ENCODE measurements around the gene ZDHHC12. TPM values are rescaled to one million over a fixed set of nuclear protein-coding genes. Genes with fewer than 3 reads are reported as not detected.

The ZDHHC12 gene
- total RNA-seq, 2 experiments from 2014 or later, result 45.3 to 49.5 TPM

GRCh38 chr9:128757602-128758001 is 33.7 kb upstream of the ZDHHC12 start:
- H3K36me3 Mint-ChIP-seq (ENCODE audit: low read depth), result no peaks in the 10 kb centered on the region
- CTCF ChIA-PET, result interaction anchor here (0.9 kb wide), 1 partner anchor 453 kb away, joined by 3 read pairs; no protein-coding TSS in a partner anchor
- peaks cover 3% of the 10 kb centered on the region for H3K4me1 Mint-ChIP-seq
- H3K27me3 Mint-ChIP-seq, result no peaks in the 10 kb centered on the region
- no peaks in the 10 kb centered on the region for H3K9me3 Mint-ChIP-seq (ENCODE audit: low read depth)
- POLR2A ChIA-PET, result no interaction called here
- H3K4me3 Mint-ChIP-seq, result no peak overlapping the region
- intact Hi-C loops (cut with DNase I, micrococcal nuclease), result no loop called here
- DNase-seq (no peak), ATAC-seq (no peak)
- H3K27ac Mint-ChIP-seq, result no peak overlapping the region

DNA sequence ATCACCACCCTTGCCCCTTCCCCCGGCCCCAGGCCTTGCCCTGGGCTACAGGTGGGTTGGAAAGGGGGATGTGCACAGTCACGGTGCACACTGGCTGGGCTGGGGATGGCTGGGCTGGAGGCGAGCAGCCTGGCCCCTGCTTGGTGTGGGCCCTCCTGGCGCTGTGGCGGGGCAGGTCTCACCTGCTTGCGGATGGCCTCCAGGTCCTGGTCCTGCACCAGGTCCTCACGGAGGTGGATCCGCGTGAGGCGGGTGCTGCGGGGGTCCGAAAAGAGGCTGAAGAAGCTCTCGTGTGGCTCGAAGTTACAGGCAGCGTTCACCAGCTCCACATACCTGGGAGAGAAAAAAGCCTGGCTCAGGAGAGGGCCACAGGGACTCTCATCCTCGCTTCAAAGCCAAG is 29.7 kb upstream of the ZDHHC12 start:
- ATAC-seq (no peak), DNase-seq (no peak)
- H3K9me3 Mint-ChIP-seq (ENCODE audit: low read depth), result no peaks in the 10 kb centered on the region
- CTCF ChIA-PET, result interaction anchor here (0.6 to 0.9 kb wide), 2 partner anchors 20 to 1016 kb away, joined by 4 read pairs; no protein-coding TSS in a partner anchor
- H3K4me3 Mint-ChIP-seq, result no peak overlapping the region
- no peaks in the 10 kb centered on the region for H3K36me3 Mint-ChIP-seq (ENCODE audit: low read depth)
- no peaks in the 10 kb centered on the region for H3K27me3 Mint-ChIP-seq
- POLR2A ChIA-PET, result no interaction called here
- no peak overlapping the region for H3K27ac Mint-ChIP-seq
- intact Hi-C loops (cut with DNase I, micrococcal nuclease), result no loop called here
- peaks cover 3% of the 10 kb centered on the region for H3K4me1 Mint-ChIP-seq

GRCh38 chr9:128750926-128751595 is 27.1 kb upstream of the ZDHHC12 start:
- H3K27ac Mint-ChIP-seq, result no peak overlapping the region
- no peaks in the 10 kb centered on the region for H3K9me3 Mint-ChIP-seq (ENCODE audit: low read depth)
- intact Hi-C loops (cut with DNase I, micrococcal nuclease), result no loop called here
- POLR2A ChIA-PET, result no interaction called here
- H3K36me3 Mint-ChIP-seq (ENCODE audit: low read depth), result no peaks in the 10 kb centered on the region
- no peak overlapping the region for H3K4me3 Mint-ChIP-seq
- no peaks in the 10 kb centered on the region for H3K27me3 Mint-ChIP-seq
- CTCF ChIA-PET, result interaction anchor here (0.6 kb wide), 1 partner anchor 634 kb away, joined by 3 read pairs; no protein-coding TSS in a partner anchor
- no peaks in the 10 kb centered on the region for H3K4me1 Mint-ChIP-seq
- DNase-seq (no peak), ATAC-seq (no peak)

DNA sequence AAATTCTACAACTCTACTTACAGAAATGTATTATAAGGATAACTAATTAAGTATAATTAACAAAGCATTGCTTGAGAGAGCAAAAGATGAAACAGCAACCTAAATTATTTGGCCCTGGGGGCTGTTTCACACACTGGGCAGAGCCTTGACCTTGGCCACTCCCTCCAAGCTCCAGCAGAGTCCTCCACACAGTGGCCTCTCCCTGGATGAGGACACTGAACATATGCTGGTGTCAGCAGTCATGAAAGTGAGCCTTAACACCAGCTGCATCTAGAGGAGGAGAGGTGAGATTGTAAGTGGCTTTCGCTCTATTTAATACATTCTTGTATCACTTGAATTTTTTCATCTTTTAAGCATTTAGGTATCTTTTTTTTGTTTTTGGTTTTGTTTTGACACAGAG is 23.3 kb upstream of the ZDHHC12 start:
- Mint-ChIP-seq H3K4me1 (no peaks in the 10 kb centered on the region), H3K27ac (no peak overlapping the region), H3K4me3 (no peak overlapping the region), H3K9me3 (ENCODE audit: low read depth) (no peaks in the 10 kb centered on the region), H3K27me3 (no peaks in the 10 kb centered on the region), H3K36me3 (ENCODE audit: low read depth) (no peaks in the 10 kb centered on the region)
- ATAC-seq (no peak), DNase-seq (no peak)
- ChIA-PET POLR2A (no interaction called here), CTCF (no interaction called here)
- intact Hi-C loops (cut with DNase I, micrococcal nuclease), result no loop called here

GRCh38 chr9:128743421-128743820 is 19.5 kb upstream of the ZDHHC12 start:
- no peak overlapping the region for H3K4me3 Mint-ChIP-seq
- H3K36me3 Mint-ChIP-seq (ENCODE audit: low read depth), result no peaks in the 10 kb centered on the region
- no peaks in the 10 kb centered on the region for H3K27me3 Mint-ChIP-seq
- no peak for ATAC-seq
- H3K4me1 Mint-ChIP-seq, result no peaks in the 10 kb centered on the region
- intact Hi-C loops (cut with DNase I, micrococcal nuclease), result no loop called here
- H3K9me3 Mint-ChIP-seq (ENCODE audit: low read depth), result no peaks in the 10 kb centered on the region
- no peak for DNase-seq
- no peak overlapping the region for H3K27ac Mint-ChIP-seq
- POLR2A ChIA-PET, result no interaction called here
- CTCF ChIA-PET, result no interaction called here

- no peak overlapping the region for H3K4me3 Mint-ChIP-seq
- no peaks in the 10 kb centered on the region for H3K27me3 Mint-ChIP-seq
- H3K4me1 Mint-ChIP-seq, result no peaks in the 10 kb centered on the region
- CTCF ChIA-PET, result no interaction called here
- POLR2A ChIA-PET, result no interaction called here
- H3K27ac Mint-ChIP-seq, result no peak overlapping the region
- intact Hi-C loops (cut with DNase I, micrococcal nuclease), result no loop called here
- H3K36me3 Mint-ChIP-seq (ENCODE audit: low read depth), result peaks cover under 1% of the 10 kb centered on the region
- DNase-seq, result no peak
- H3K9me3 Mint-ChIP-seq (ENCODE audit: low read depth), result no peaks in the 10 kb centered on the region
- no peak for ATAC-seq
These were observed 18.5 kb upstream of the ZDHHC12 start for GRCh38 chr9:128742401-128742800.

DNA sequence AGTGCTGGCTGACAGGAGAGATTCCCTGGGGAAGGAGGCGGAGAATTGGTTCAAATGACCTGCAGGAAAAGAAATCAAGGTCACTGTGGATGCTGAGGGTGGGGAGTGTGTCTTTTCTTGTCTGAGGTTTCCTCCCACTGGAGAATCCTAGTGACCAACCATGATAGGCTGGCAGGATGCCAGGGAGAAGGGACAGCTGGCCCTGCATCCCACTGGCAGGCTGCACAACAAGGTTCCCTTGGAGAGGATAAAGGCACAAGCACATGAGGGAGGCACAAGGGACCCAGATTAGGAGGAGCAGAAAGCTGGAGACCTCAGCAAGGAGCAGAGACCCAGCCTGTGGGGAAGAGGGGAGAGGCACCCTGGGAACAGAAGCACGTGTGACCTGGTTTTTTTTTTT is 11.4 kb upstream of the ZDHHC12 start:
- intact Hi-C loops (cut with DNase I, micrococcal nuclease), result no loop called here
- ChIA-PET POLR2A (no interaction called here), CTCF (no interaction called here)
- DNase-seq (no peak), ATAC-seq (no peak)
- Mint-ChIP-seq H3K27me3 (no peaks in the 10 kb centered on the region), H3K27ac (no peak overlapping the region), H3K4me1 (no peaks in the 10 kb centered on the region), H3K4me3 (no peak overlapping the region), H3K36me3 (ENCODE audit: low read depth) (peaks cover 5% of the 10 kb centered on the region), H3K9me3 (ENCODE audit: low read depth) (no peaks in the 10 kb centered on the region)

- ChIA-PET CTCF (interaction anchor here (0.6 to 1.2 kb wide), 2 partner anchors 20 to 37 kb away, joined by 3 to 4 read pairs; no protein-coding TSS in a partner anchor), POLR2A (no interaction called here)
- Mint-ChIP-seq H3K27me3 (no peaks in the 10 kb centered on the region), H3K4me1 (no peaks in the 10 kb centered on the region), H3K27ac (no peak overlapping the region), H3K4me3 (no peak overlapping the region), H3K9me3 (ENCODE audit: low read depth) (no peaks in the 10 kb centered on the region), H3K36me3 (ENCODE audit: low read depth) (peaks cover 5% of the 10 kb centered on the region)
- DNase-seq (peak; percentile 49), ATAC-seq (peak; percentile 47)
- intact Hi-C loops (cut with DNase I, micrococcal nuclease), result no loop called here
These were observed 9.3 kb upstream of the ZDHHC12 start for GRCh38 chr9:128733256-128733655.

- POLR2A ChIA-PET, result no interaction called here
- Mint-ChIP-seq H3K27me3 (no peaks in the 10 kb centered on the region), H3K27ac (no peak overlapping the region), H3K4me1 (no peaks in the 10 kb centered on the region), H3K36me3 (ENCODE audit: low read depth) (peaks cover 5% of the 10 kb centered on the region), H3K9me3 (ENCODE audit: low read depth) (no peaks in the 10 kb centered on the region), H3K4me3 (no peak overlapping the region)
- ATAC-seq (no peak), DNase-seq (no peak)
- intact Hi-C loops (cut with DNase I, micrococcal nuclease), result no loop called here
- CTCF ChIA-PET, result interaction anchor here (0.6 kb wide), 1 partner anchor 211 kb away, joined by 3 read pairs; no protein-coding TSS in a partner anchor
These were observed 8.6 kb upstream of the ZDHHC12 start for GRCh38 chr9:128732576-128732975.

- no peak for DNase-seq
- CTCF ChIA-PET, result interaction anchor here (0.6 kb wide), 2 partner anchors 129 to 210 kb away, joined by 3 read pairs; no protein-coding TSS in a partner anchor
- H3K4me1 Mint-ChIP-seq, result no peaks in the 10 kb centered on the region
- H3K4me3 Mint-ChIP-seq, result no peak overlapping the region
- no peak overlapping the region for H3K27ac Mint-ChIP-seq
- intact Hi-C loops (cut with DNase I, micrococcal nuclease), result no loop called here
- H3K36me3 Mint-ChIP-seq (ENCODE audit: low read depth), result peaks cover 2% of the 10 kb centered on the region
- no peaks in the 10 kb centered on the region for H3K9me3 Mint-ChIP-seq (ENCODE audit: low read depth)
- H3K27me3 Mint-ChIP-seq, result no peaks in the 10 kb centered on the region
- POLR2A ChIA-PET, result no interaction called here
- no peak for ATAC-seq
These were observed 7.8 kb upstream of the ZDHHC12 start for GRCh38 chr9:128731691-128732090.

GRCh38 chr9:128731093-128731492 is 7.2 kb upstream of the ZDHHC12 start:
- intact Hi-C loops (cut with DNase I, micrococcal nuclease), result no loop called here
- DNase-seq (no peak), ATAC-seq (no peak)
- Mint-ChIP-seq H3K4me3 (no peak overlapping the region), H3K4me1 (no peaks in the 10 kb centered on the region), H3K27ac (no peak overlapping the region), H3K9me3 (ENCODE audit: low read depth) (no peaks in the 10 kb centered on the region), H3K27me3 (no peaks in the 10 kb centered on the region), H3K36me3 (ENCODE audit: low read depth) (peaks cover 2% of the 10 kb centered on the region)
- ChIA-PET CTCF (interaction anchor here (0.6 kb wide), 1 partner anchor 128 kb away, joined by 3 read pairs; no protein-coding TSS in a partner anchor), POLR2A (no interaction called here)

DNA sequence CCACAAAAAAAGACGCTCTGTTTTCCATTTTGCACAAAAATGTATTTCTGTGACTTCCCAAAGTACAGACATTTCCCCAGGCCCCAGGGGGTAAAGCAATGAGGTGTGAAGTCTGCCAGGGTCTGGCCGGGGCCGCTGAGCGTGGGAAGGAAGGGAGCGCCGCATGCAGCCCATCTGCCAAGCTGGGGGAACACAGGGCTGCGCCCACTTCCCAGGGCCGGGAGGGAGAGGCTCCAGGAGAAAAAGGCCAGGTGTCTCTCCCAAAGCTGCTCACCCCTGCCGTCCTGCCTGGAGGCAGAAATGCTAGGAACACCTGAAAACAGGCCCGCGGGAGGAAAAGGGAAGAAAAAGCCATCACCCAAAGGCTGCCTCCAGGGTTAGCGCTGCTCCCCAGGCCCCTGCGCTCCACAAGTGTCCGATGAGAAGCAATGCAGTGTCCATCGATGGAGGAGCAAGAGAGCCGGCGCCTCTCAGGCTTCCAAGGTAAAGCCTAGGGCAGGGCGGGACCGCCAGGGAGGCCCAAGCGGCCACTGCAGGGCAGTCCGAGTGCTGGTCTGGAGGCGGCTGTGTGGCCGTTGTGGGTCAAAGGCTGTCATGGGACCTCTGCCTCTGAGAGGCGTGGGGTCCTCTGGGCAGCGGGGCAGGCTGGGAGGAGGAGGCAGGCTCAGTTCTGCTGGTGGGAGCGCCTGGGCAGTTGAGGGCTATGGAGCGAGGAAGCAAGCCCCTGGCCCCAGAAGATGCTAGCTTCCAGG is 6.0 kb upstream of the ZDHHC12 start:
- H3K4me3 Mint-ChIP-seq, result no peak overlapping the region
- ChIA-PET POLR2A (no interaction called here), CTCF (no interaction called here)
- no peaks in the 10 kb centered on the region for H3K9me3 Mint-ChIP-seq (ENCODE audit: low read depth)
- H3K4me1 Mint-ChIP-seq, result peaks cover 3% of the 10 kb centered on the region
- H3K36me3 Mint-ChIP-seq (ENCODE audit: low read depth), result peaks cover 2% of the 10 kb centered on the region
- DNase-seq (no peak), ATAC-seq (no peak)
- no peak overlapping the region for H3K27ac Mint-ChIP-seq
- no peaks in the 10 kb centered on the region for H3K27me3 Mint-ChIP-seq
- intact Hi-C loops (cut with DNase I, micrococcal nuclease), result loop anchor here (10.0 kb wide), 2 partner anchors 45 to 455 kb away; partner anchors contain the start of genes GOLGA2 (in 1 of the 2), SWI5 (in 1 of the 2) and ZER1 (in 1 of the 2)
